SK-N-SH treated with all-trans-retinoic acid at 6 μM for 48 hours (cell line): ENCODE results near the gene PCDHGC3.
A peak's percentile ranks its signal among the peaks of the same experiment; 100 is the strongest.

Experiments
- ATAC-seq: fragments of 200-7000 bp; cut with Tn5 transposase; 3 replicates; pipeline ENCODE4 v1.9.1; 2020; ENCODE audit warnings: mild to moderate bottlenecking, moderate library complexity
- BACH2 ChIP-seq: fragments of 250-450 bp; sonication (Bioruptor Pico); IDR thresholded peaks from 2 replicates; pipeline ENCODE4 v1.9.0; 2021; ENCODE audit warnings: mild to moderate bottlenecking, borderline replicate concordance
- CSDC2 ChIP-seq: fragments of 250-450 bp; sonication (Bioruptor Pico); IDR thresholded peaks from 2 replicates; pipeline ENCODE4 v1.5.0; 2020; ENCODE audit warnings: mild to moderate bottlenecking, moderate library complexity
- ESRRG ChIP-seq: fragments of 250-450 bp; sonication (Bioruptor Pico); IDR thresholded peaks from 2 replicates; pipeline ENCODE4 v1.6.1; 2021; ENCODE audit warnings: mild to moderate bottlenecking
- GLIS3 ChIP-seq: fragments of 250-450 bp; sonication (Bioruptor Pico); IDR thresholded peaks from 2 replicates; pipeline ENCODE4 v1.5.0; 2020; ENCODE audit warnings: mild to moderate bottlenecking, moderate library complexity
- OSR1 ChIP-seq: fragments of 250-450 bp; sonication (Bioruptor Pico); IDR thresholded peaks from 2 replicates; pipeline ENCODE4 v1.8.0; 2022; ENCODE audit warnings: moderate library complexity, mild to moderate bottlenecking, inconsistent platforms
- PATZ1 ChIP-seq: fragments of 250-450 bp; sonication (Bioruptor Pico); IDR thresholded peaks from 2 replicates; pipeline ENCODE4 v1.8.0; 2020; ENCODE audit warnings: mild to moderate bottlenecking, moderate library complexity, borderline replicate concordance
- PPARA ChIP-seq: fragments of 250-450 bp; sonication (Bioruptor Pico); IDR thresholded peaks from 2 replicates; pipeline ENCODE4 v1.5.0; 2020; ENCODE audit warnings: mild to moderate bottlenecking, borderline replicate concordance
- RARB ChIP-seq: fragments of 250-450 bp; sonication (Bioruptor Pico); IDR thresholded peaks from 2 replicates; pipeline ENCODE4 v1.8.0; 2021; ENCODE audit warnings: mild to moderate bottlenecking, moderate library complexity
- SNAI2 ChIP-seq: fragments of 250-450 bp; sonication (Bioruptor Pico); IDR thresholded peaks from 2 replicates; pipeline ENCODE4 v1.5.0; 2020; ENCODE audit warnings: mild to moderate bottlenecking, moderate library complexity
- TCF4 ChIP-seq: fragments of 250-450 bp; sonication (Bioruptor Pico); IDR thresholded peaks from 2 replicates; pipeline ENCODE4 v1.8.0; 2021; ENCODE audit warnings: mild to moderate bottlenecking, moderate library complexity, borderline replicate concordance
- TOX ChIP-seq: fragments of 250-450 bp; sonication (Bioruptor Pico); IDR thresholded peaks from 2 replicates; pipeline ENCODE4 v1.8.0; 2021; ENCODE audit warnings: mild to moderate bottlenecking, moderate library complexity, borderline replicate concordance
- ZC3H10 ChIP-seq: fragments of 250-450 bp; sonication (Bioruptor Pico); IDR thresholded peaks from 2 replicates; pipeline ENCODE4 v1.5.1; 2021; ENCODE audit warnings: mild to moderate bottlenecking, moderate library complexity
- ZFP3 ChIP-seq: fragments of 250-450 bp; sonication (Bioruptor Pico); IDR thresholded peaks from 2 replicates; pipeline ENCODE4 v1.5.0; 2020; ENCODE audit warnings: mild to moderate bottlenecking, moderate library complexity
- ZFP30 ChIP-seq: fragments of 450-650 bp; formaldehyde crosslinking; IDR thresholded peaks from 2 replicates; pipeline ENCODE4 v1.5.0; 2022; ENCODE audit warnings: mild to moderate bottlenecking, moderate library complexity
- ZNF565 ChIP-seq: fragments of 450-650 bp; formaldehyde crosslinking; conservative IDR thresholded peaks from 2 replicates; pipeline ENCODE4 v1.5.0; 2020; ENCODE audit warnings: low read depth, mild to moderate bottlenecking, moderate library complexity
- ZNF70 ChIP-seq: fragments of 450-650 bp; formaldehyde crosslinking; IDR thresholded peaks from 2 replicates; pipeline ENCODE4 v1.5.0; 2020; ENCODE audit warnings: mild to moderate bottlenecking, moderate library complexity
- ZNF8 ChIP-seq: fragments of 450-650 bp; formaldehyde crosslinking; IDR thresholded peaks from 2 replicates; pipeline ENCODE4 v1.5.0; 2020; ENCODE audit warnings: mild to moderate bottlenecking, moderate library complexity
- TF ChIP-seq, protein P1 (sequence below): fragments of 250-450 bp; sonication (Bioruptor Pico); IDR thresholded peaks from 2 replicates; pipeline ENCODE4 v1.8.0; 2021; ENCODE audit warnings: low read depth, mild to moderate bottlenecking, moderate library complexity, borderline replicate concordance
- TF ChIP-seq, protein P2 (sequence below): fragments of 250-450 bp; sonication (Bioruptor Pico); IDR thresholded peaks from 2 replicates; pipeline ENCODE4 v1.5.0; 2020; ENCODE audit warnings: mild to moderate bottlenecking, moderate library complexity
- TF ChIP-seq, protein P3 (sequence below): fragments of 250-450 bp; sonication (Bioruptor Pico); IDR thresholded peaks from 2 replicates; pipeline ENCODE4 v1.5.1; 2021; ENCODE audit warnings: mild to moderate bottlenecking, moderate library complexity
- TF ChIP-seq, protein P4 (sequence below): fragments of 250-450 bp; sonication (Bioruptor Pico); IDR thresholded peaks from 2 replicates; pipeline ENCODE4 v1.5.1; 2020; ENCODE audit warnings: low read depth, mild to moderate bottlenecking, moderate library complexity

Gene PCDHGC3

GRCh38 chr5:141476132-141476911 lies 556 bp downstream of the PCDHGC3 start (continued):
- TF ChIP-seq, protein P1, sequence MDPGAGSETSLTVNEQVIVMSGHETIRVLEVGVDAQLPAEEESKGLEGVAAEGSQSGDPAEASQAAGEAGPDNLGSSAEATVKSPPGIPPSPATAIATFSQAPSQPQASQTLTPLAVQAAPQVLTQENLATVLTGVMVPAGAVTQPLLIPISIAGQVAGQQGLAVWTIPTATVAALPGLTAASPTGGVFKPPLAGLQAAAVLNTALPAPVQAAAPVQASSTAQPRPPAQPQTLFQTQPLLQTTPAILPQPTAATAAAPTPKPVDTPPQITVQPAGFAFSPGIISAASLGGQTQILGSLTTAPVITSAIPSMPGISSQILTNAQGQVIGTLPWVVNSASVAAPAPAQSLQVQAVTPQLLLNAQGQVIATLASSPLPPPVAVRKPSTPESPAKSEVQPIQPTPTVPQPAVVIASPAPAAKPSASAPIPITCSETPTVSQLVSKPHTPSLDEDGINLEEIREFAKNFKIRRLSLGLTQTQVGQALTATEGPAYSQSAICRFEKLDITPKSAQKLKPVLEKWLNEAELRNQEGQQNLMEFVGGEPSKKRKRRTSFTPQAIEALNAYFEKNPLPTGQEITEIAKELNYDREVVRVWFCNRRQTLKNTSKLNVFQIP: no peak

DNA sequence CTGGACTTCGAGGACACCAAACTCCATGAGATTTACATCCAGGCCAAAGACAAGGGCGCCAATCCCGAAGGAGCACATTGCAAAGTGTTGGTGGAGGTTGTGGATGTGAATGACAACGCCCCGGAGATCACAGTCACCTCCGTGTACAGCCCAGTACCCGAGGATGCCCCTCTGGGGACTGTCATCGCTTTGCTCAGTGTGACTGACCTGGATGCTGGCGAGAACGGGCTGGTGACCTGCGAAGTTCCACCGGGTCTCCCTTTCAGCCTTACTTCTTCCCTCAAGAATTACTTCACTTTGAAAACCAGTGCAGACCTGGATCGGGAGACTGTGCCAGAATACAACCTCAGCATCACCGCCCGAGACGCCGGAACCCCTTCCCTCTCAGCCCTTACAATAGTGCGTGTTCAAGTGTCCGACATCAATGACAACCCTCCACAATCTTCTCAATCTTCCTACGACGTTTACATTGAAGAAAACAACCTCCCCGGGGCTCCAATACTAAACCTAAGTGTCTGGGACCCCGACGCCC lies 1.3 kb downstream of the PCDHGC3 start:
- TF ChIP-seq ZFP30 (CRISPR knock-in tag) (no peak), BACH2 (no peak), ZNF565 (CRISPR knock-in tag) (no peak), GLIS3 (no peak)
- no peak for ATAC-seq

GRCh38 chr5:141477815-141478214 lies 2.0 kb downstream of the PCDHGC3 start:
- ATAC-seq: peak; percentile 7
- TF ChIP-seq SNAI2: no peak
- TF ChIP-seq CSDC2: no peak
- no peak for TF ChIP-seq OSR1 (CRISPR knock-in tag)
- TF ChIP-seq ZC3H10 (CRISPR knock-in tag): no peak
- no peak for TF ChIP-seq PPARA (CRISPR knock-in tag)

DNA sequence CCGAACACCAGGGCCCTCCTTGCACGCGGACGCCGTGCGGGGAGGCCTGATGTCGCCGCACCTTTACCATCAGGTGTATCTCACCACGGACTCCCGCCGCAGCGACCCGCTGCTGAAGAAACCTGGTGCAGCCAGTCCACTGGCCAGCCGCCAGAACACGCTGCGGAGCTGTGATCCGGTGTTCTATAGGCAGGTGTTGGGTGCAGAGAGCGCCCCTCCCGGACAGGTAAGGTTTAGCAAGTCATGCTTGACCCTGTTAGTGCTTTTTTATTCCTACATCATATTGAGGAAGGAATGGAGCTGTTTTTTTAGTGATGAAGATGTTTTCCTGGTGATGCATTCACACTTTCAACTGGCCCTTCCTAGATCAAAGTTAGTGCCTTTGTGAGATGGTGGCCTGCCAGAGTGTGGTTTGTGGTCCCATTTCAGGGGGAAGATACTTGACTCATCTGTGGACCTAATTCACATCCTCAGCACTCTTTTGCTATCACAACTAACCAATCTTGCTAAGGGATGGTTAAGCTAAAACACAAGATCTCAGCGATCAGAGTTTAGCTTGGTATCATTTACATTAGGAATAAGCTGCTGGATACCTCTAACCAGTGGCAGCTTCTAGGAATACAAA lies 2.7 kb downstream of the PCDHGC3 start:
- ATAC-seq: no peak
- no peak for TF ChIP-seq ZFP30 (CRISPR knock-in tag)
- TF ChIP-seq, protein P2, sequence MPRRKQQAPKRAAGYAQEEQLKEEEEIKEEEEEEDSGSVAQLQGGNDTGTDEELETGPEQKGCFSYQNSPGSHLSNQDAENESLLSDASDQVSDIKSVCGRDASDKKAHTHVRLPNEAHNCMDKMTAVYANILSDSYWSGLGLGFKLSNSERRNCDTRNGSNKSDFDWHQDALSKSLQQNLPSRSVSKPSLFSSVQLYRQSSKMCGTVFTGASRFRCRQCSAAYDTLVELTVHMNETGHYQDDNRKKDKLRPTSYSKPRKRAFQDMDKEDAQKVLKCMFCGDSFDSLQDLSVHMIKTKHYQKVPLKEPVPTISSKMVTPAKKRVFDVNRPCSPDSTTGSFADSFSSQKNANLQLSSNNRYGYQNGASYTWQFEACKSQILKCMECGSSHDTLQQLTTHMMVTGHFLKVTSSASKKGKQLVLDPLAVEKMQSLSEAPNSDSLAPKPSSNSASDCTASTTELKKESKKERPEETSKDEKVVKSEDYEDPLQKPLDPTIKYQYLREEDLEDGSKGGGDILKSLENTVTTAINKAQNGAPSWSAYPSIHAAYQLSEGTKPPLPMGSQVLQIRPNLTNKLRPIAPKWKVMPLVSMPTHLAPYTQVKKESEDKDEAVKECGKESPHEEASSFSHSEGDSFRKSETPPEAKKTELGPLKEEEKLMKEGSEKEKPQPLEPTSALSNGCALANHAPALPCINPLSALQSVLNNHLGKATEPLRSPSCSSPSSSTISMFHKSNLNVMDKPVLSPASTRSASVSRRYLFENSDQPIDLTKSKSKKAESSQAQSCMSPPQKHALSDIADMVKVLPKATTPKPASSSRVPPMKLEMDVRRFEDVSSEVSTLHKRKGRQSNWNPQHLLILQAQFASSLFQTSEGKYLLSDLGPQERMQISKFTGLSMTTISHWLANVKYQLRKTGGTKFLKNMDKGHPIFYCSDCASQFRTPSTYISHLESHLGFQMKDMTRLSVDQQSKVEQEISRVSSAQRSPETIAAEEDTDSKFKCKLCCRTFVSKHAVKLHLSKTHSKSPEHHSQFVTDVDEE (CRISPR knock-in tag): no peak

DNA sequence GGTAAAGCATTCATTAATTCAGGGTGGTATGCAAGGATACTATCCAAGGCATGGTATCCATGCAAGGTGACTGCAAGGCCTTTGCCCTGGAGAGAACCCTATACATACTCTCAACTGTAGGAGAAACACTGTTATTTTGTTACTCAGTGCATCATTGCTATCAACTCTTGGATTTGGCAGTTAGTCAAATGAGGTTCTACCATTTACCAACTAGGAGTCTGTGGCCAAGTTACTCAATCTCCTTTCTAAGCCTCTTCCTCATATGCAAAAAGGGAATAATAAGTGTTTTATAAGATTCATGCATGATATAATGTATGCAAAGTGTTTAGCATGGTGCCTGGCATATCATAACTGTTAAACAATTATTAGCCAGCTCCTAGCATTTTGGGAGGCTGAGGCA lies 4.0 kb downstream of the PCDHGC3 start:
- TF ChIP-seq, protein P3, sequence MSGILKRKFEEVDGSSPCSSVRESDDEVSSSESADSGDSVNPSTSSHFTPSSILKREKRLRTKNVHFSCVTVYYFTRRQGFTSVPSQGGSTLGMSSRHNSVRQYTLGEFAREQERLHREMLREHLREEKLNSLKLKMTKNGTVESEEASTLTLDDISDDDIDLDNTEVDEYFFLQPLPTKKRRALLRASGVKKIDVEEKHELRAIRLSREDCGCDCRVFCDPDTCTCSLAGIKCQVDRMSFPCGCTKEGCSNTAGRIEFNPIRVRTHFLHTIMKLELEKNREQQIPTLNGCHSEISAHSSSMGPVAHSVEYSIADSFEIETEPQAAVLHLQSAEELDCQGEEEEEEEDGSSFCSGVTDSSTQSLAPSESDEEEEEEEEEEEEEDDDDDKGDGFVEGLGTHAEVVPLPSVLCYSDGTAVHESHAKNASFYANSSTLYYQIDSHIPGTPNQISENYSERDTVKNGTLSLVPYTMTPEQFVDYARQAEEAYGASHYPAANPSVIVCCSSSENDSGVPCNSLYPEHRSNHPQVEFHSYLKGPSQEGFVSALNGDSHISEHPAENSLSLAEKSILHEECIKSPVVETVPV (CRISPR knock-in tag): no peak
- TF ChIP-seq TOX (CRISPR knock-in tag) (no peak), ESRRG (no peak), BACH2 (no peak), RARB (no peak), ZFP30 (CRISPR knock-in tag) (no peak), OSR1 (CRISPR knock-in tag) (no peak)
- TF ChIP-seq, protein P4, sequence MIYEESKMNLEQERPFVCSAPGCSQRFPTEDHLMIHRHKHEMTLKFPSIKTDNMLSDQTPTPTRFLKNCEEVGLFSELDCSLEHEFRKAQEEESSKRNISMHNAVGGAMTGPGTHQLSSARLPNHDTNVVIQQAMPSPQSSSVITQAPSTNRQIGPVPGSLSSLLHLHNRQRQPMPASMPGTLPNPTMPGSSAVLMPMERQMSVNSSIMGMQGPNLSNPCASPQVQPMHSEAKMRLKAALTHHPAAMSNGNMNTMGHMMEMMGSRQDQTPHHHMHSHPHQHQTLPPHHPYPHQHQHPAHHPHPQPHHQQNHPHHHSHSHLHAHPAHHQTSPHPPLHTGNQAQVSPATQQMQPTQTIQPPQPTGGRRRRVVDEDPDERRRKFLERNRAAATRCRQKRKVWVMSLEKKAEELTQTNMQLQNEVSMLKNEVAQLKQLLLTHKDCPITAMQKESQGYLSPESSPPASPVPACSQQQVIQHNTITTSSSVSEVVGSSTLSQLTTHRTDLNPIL (CRISPR knock-in tag): no peak
- TF ChIP-seq, all 23 proteins: peak for 0
- ATAC-seq: no peak

- no peak for ATAC-seq
- TF ChIP-seq OSR1 (CRISPR knock-in tag) (no peak), TCF4 (CRISPR knock-in tag) (no peak), ZFP3 (CRISPR knock-in tag) (no peak), ZNF70 (no peak), BACH2 (no peak), ESRRG (no peak), ZNF8 (CRISPR knock-in tag) (no peak), PATZ1 (no peak), PPARA (CRISPR knock-in tag) (no peak)
- TF ChIP-seq, protein P4 (CRISPR knock-in tag): no peak
These were observed 8.1 kb downstream of the PCDHGC3 start for GRCh38 chr5:141483902-141484301.
